Measurements from ENCODE around the gene ATP8B1.
A peak's percentile ranks its signal among the peaks of the same experiment; 100 is the strongest.
"Not testable (repeated sequence)": the region's sequence is repeated elsewhere in the genome, so short reads cannot be mapped to it uniquely, and the experiment has no call there.

ATP8B1 gene

DNA sequence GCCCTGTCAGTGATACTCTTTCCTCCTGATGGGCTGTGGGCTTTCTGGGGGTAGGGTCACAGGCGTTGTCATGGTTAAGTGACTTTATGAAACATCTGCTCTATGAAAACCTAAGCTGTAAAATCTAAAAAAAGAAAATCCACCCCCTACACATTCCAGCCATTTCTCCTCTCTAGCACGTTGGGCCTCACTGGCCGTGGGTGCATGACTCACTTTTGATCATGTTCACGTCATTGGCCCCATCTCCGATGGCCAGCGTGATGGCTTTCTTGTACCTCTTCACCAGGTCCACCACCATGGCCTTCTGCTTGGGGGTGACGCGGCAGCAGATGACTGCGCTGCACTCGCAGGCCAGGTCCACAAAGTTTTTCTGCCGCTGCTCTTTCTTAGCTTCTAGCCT is 142.2 kb downstream of the ATP8B1 start:
- DNase-seq (ENCODE audit: low read depth) = no peak

DNA sequence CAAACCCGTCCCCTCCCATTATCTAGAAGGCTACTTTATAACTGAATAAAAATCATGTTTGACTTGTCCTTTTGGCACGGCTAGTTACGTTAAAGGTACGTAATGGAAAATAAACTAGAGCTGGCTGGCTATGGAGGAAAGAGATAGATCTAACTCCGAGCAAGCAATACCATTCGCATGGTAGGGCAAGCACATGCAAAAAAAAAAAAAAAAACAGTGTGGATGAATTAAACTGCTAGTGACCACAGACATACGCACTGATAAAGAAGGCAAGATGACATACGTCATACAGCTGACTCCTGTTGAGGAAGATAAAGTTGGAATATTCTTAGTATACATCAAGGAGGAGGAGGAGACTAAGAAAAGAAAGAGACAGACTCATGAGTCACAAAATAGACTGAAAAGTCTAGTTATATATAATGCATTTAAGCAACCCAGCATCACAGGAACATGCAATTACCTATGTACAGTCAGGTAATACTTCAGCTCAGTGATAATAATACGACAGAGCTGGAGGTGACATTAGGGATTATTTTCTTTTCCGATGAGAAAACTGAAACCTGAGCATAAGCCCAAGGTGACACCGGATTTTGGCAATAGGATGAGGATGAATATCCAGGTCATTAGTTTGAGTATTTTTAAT is 143.5 kb downstream of the ATP8B1 start:
- no peak for DNase-seq (ENCODE audit: low read depth)

DNA sequence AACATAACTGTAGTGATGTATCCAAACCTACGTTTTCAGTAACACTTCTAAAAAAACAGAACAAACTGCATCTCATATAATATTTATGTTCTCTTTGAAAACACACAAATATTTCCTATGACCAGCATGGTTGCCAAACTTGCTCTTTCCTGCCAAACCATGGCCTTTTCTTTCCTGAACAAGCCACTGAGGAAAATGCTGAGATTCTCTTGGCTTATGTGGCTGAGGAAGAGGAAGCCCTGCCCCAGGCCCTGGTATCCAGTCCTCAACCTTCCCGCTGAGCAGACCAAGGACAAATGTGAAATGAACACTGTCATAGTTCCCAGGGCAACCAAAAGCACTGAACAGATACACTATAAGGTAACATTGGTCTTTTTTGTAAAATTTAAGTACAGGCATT is 145.6 kb downstream of the ATP8B1 start:
- DNase-seq (ENCODE audit: low read depth) = no peak

DNA sequence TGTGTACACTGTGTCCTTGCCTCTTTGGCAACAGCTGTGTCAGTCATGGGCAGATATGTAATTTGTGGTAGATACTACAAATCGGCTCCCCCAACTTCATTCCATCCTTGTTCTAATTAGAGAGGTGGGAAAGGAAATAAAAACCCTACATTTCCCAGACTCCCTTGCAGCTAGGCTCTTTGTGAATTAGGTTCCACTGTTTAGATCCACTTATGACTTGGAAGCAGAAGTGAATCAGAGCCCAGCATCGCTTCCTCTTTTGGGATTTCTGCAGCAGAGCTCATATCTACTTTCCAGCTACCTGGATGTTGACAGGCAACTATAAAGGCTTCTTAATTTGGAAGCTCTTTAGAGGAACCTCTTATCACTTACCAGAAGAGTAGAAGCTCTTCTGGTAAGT is 147.4 kb downstream of the ATP8B1 start:
- DNase-seq (ENCODE audit: low read depth) = no peak

DNA sequence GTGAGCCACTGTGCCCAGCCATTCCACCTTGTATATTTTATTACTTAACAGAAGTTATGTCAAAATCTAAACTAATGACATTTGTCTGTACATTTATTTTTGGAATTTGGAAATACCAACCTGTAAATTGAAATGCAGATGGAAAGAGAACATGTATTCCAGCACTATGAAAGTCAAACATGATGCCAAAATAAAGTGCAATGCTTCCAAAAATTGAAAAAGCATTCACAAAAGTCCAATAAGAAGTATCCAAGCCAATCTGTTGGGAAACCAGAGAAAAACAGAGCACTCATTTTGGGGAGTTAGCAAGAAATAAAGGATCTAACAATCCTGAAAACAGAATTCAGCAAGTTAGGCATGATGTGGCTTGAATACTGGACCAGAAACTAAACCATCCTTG is 151.2 kb downstream of the ATP8B1 start:
- DNase-seq (ENCODE audit: low read depth) = no peak

DNA sequence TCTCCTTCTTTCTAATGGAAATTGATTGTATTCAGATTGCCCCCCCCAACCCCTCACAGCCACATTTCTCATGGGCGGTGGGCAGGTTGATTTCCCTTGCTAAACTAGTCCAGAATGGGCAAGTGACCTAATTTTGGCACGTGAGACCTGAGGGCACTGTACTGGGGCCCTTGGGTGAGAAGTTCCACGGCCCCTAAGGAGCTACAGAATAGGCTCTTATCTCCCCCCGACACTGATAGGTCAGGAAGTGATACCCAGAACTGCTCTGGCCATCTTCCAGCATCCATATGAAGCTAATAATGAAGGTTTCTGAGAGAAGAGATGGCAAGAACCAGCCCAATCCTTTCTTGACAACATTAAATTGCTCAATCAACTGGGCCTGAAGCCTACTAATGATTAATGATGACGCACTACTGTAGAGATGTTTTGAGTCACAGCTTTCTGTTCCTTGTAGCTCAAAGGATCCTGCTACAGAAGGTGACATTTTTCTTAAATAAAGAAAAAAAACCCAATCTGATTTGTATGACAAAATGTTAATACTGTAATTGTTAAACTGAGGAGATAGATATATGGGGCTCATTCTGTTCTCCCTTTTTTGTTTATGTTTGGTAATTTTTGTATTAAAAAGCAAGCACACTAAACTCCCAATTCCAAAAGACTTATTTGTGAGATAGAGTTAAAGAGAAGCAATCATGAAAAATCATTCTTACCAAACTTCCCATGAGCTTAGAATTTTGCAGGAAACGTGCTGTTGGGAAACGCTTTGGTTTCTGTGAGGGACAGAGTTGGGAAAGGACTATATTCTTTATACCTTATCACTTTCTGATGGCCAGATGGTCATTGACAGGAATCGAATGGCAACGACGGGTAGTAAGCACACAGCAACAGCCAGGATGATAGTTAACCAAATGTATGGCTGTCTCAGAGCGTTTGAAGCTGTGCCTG is 153.3 kb downstream of the ATP8B1 start:
- no peak for DNase-seq (ENCODE audit: low read depth)

DNA sequence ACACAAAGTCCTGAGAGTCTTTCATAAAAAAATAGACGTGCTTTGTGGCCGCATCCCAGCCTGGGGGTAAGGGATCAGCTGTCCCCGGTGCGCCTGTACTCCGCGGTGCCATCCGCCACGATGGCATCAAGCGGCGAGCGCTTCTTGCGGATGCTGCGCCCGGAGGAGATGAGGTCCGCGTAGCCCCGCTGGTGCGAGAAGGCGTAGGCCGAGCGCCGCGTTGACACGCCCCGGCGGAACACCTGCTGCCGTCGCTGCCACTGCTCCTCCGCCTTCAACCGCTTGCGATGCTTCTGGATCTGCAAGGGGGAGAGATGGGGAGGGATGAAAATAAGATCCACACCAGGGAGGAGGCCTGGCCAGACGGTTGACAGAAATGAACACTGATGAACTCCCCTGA is 154.7 kb downstream of the ATP8B1 start:
- DNase-seq (ENCODE audit: low read depth) = no peak

DNA sequence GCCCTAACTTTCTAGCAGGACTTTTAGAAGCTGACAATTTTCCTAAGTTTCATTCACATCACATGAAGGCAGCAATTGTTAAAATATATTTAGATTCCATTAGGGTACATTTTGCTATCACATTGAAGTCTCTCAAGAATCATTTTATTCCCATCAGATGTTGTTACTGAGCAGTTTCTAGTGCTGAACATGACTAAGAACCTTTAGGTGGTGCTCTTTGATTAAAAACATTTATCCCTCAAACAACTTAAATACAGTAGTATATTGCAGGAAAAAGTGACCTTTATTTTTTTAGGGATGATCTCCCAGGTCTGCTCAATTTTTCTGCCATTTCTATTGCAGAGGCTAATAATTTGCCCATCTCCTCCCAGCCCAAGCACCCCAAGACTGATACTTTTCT is 158.6 kb downstream of the ATP8B1 start:
- DNase-seq (ENCODE audit: low read depth) = no peak

DNA sequence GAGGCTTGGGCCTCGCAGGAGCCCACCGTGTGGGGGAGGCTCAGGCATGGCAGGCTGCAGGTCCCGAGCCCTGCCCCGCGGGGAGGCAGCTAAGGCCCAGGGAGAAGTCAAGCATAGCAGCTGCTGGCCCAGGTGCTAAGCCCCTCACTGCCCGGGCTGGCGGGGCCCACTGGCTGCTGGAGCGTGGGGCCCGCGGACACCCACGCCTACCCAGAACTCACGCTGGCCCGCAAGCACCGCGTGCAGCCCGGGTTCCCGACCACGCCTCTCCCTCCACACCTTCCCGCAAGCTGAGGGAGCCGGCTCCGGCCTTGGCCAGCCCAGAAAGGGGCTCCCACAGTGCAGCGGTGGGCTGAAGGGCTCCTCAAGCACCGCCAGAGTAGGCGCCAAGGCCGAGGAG is 159.4 kb downstream of the ATP8B1 start:
- not testable (repeated sequence) for DNase-seq (ENCODE audit: low read depth)

DNA sequence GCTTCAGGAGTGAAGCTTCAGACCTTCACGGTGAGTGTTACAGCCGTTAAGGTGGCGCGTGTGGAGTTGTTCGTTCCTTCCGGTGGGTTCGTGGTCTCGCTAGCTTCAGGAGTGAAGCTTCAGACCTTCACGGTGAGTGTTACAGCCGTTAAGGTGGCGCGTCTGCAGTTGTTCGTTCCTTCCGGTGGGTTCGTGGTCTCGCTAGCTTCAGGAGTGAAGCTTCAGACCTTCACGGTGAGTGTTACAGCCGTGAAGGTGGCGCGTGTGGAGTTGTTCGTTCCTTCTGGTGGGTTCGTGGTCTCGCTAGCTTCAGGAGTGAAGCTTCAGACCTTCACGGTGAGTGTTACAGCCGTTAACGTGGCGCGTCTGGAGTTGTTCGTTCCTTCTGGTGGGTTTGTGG is 160.7 kb downstream of the ATP8B1 start:
- not testable (repeated sequence) for DNase-seq (ENCODE audit: low read depth)

DNA sequence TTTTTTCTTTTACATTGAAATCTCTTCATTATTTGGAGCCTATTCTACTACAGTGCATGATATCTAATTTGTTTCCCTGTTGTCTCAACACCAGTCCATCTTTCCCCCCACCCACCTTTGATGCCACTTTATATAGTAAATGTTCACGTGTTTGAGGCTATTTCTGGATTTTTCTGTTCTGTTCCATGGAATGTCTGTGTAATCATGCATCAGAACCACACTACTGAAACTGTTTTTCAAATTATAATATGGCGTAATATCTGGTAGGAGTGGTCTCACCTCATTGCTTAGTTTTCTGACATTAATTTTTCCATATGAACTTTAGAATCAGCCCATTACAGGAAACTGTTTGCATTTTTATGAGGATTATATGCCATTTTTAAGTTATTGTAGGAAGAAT is 162.4 kb downstream of the ATP8B1 start:
- DNase-seq (ENCODE audit: low read depth) = no peak

DNA sequence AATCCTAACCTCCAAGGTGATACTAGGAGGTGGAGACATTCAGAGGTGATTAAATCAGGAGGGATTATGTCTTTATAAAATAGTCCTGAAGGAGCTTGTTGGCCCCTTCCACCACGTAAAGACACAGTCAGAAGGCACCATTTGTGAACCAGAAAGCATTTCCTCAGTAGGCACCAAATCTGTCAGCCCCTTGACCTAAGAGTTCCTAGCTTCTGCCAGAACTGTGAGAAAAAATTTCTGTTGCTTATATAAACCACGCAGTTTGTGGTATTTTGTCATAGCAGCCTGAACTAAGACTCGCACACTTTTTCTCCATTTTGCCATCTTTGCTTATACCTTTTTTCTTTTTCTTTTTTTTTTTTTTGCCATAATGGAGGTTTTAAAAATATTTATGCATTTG is 162.9 kb downstream of the ATP8B1 start:
- DNase-seq (ENCODE audit: low read depth) = no peak

DNA sequence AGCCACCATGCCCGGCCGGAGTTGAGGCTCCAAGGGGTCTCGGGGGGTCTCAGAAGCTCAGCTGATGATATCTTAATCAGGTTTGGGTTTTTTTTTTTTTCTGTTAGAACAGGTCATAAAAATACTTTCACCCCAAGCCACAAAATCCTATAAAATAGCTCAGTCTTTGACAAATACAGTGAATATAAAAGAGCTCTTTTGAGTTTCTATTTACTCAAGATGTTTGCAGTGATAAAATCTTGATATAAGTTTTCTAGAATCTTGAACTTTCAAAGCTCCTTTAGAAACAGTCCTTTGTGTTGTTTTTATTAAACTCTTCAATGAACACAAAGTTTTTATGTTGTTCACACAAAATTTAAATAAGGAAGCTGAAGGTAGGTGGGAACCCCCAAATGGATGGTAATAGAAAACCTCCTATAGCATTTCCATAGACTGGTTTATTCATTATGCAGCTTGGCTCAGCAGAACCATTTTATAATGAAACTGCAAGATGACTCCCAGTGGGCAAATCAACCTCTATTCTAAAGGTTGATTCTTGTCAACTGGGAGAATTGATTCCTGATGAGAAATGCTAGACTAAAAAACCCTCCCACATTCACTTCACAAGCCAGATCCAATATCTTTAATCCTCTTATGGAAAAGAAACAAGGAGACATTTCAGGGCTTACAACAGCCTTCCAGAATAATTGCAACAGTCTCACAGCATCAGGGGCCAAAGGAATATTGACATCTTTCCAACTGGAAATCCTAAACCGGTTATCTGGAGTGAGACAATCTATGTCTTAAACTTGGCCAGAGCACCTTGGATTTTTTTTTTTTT is 167.9 kb downstream of the ATP8B1 start:
- DNase-seq (ENCODE audit: low read depth) = no peak

DNA sequence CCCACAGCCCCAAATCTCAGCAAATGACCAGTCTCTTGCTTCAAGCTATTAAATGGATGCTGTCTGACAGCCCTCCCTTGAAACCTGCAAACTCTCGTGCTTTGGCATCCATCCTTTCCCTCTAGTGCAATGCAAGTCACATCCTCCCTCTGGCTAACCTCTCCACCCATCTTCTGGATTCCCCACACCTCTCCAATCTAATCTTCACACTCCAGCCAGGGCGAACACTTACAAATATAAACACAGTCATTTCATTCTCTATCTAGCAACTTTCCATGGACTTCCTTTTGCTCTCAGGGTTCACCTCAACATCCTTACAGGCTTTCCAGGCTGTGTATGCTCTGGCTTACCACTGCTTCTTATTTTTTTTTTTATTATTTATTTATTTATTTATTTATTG is 171.4 kb downstream of the ATP8B1 start:
- no peak for DNase-seq (ENCODE audit: low read depth)

DNA sequence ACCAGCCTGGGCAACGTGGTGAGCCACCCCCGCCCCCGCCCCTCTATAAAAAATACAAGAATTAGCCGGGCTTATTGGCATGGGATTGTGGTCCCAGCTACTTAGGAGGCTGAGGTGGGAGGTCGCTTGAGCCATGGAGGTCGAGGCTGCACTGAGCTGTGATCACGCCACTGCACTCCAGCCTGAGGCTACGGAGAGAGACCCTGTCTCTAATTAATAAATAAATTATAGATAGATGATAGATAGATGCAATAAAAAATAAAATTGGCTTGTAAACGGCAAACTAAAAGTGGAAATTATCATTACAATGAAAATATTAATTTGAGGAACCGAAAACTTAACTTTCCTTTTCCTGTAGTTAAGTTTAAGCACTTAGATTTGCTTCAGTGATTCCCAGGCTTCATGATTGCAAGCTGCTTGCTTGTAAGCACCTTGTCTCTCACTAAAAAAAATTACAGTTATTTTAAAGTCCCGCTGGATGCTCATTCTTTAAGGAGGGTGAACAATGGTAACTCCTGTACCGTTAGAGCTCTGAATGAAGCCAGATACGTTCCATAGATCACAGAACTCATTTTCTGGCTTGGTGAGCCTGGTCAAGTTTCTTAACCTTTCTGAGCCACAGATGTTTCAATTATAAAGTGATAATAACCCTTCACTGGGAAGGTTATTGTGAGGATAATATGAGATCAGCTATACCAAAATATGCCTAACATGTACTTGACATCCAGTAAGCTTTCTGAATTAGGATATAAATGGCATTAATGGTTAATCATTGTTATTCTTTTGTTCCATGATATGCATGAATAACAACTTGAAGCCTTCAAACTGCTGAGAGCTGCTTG is 172.1 kb downstream of the ATP8B1 start:
- DNase-seq (ENCODE audit: low read depth) = no peak

DNA sequence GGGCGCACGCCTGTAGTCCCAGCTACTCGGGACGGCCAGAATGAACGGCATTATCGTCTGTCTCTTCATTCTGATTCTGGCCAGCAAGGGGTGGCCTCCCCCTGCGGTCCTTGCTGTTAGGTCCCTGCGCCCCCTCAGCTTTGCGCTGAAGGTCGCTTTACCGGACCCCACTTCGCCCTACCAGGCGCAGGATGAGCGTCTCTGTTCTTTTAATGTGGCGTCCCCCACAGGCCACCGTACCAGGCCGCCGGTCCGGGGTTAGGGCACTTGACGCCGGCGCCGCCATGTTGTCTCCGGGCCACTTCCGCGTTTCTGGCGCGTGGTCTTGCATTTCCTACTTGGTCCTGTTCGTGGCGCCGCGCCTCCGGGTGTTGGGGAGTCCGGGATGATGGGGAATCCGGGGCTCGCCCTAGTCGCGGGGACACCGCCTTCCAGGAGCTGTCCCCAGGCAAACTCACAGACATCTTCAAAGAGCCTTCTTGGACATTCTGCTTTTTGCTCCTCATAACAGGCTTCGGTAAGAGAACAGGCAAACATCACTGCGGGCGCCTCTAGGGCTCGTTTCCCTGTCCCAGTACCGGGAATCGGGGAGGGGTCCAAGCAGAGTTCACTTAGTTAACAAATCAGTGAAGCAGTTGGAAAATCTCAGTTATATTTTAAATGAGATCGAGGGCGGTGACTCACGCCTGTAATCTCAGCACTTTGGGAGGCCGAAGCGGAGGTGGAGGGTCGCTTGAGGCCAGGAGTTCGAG is 172.9 kb downstream of the ATP8B1 start:
- DNase-seq (ENCODE audit: low read depth) = peak; percentile 91

DNA sequence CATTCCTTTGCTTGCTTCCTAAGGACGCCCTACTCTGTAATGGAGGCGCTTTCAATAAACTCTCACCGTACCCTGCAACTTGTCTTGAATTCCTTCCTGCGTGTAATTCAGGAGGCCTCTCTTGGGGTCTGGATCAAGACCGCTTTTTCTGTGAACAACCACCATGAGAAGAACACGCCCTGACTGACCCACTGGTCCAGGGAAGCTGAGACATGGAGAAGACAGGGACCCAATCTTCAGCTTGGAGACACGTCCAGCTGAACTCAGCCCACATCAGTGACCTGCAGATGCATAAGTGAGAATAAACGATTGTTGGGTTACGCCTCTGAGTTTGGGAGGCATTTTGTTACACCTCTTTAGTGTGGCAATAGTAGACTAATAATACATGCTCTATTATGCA is 173.7 kb downstream of the ATP8B1 start:
- no peak for DNase-seq (ENCODE audit: low read depth)

DNA sequence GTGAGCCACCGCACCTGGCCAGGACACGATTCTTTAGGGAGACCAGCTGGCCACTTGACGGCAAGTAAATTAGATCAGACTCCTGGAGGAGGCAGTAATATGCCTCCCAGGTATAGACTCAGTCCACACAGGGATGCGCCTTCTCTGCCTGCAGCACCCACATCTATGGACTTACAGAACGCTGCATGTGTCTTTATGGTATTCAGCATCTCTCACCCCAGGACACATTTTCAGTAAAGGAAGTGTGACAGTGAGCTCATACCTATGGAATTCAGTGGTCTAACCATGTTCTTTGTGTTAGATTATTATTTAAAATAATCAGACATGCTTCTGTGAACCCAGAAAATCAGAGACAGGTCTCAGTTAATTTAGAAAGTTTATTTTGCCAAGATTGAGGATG is 175.6 kb downstream of the ATP8B1 start:
- no peak for DNase-seq (ENCODE audit: low read depth)

DNA sequence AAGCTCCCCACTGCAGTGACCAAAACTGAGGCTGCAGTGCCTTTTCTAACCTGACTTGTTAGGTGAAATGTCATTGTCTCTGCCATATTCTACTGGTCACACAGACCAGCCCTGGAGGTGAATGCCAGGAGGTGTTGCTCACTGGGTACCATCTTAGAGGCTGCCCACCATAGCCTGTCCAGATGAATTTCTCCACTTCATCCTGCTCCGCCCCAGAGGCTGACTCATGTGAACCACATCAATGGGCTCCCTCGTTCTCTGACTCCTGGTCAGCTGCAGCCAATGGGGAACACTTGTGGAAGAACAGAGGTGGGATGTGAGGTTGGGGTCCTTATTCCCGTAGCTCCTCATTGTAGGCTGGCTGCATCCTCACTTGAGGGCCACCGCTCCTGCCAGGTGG is 178.1 kb downstream of the ATP8B1 start:
- DNase-seq (ENCODE audit: low read depth) = no peak

DNA sequence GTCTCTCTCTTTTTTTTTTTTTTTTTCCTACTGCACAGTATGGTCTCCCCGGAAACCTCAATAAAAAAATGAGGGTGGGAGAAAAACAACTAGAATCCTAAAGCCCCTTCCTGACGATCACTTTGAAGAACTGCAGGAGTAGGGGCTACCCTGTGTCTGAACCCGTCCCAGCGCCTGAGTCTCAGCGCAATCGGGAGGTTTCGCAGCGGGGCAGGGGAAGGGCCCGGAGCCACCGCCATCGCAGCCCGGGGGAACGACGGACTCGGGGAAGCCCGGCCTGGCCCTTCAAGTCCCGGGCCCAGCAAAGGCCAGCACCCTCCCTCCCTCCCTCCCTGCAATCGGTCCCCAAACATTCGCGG is 181.9 kb downstream of the ATP8B1 start:
- DNase-seq (ENCODE audit: low read depth) = no peak

DNA sequence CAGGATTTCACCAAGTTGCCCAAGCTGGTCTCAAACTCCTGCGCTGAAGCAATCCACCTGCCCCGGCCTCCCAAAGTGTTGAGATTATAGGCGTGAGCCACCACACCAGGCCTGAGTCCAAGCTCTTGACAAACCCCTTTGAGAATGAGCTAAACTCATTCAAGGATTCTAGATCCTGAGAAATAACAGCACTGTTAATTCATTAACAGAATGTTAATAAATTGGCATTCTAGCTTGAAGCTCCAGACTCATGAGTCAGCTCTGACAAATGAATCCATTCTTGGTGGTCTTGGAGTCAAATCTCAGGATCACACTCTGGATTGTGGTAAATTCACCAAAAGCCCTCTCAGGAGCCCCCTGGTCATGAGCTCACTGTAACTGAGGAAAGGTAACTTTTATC is 183.2 kb downstream of the ATP8B1 start:
- no peak for DNase-seq (ENCODE audit: low read depth)

All from stimulated activated CD4-positive, alpha-beta T cell treated with anti-CD3 and anti-CD28 coated beads, Interleukin-2, amount 100 ng/mL, for 4 hours (primary cell).